CD14-positive monocyte (primary cell): ENCODE results near the gene SEMA4A. TPM values are rescaled to one million over a fixed set of nuclear protein-coding genes. Genes with fewer than 3 reads are reported as not detected.

Experiments used
- DNase-seq, 3 donors: peaks; one replicate each; pipeline ENCODE4 v3.0.0-alpha.2; 2011 to 2022
- H2AFZ ChIP-seq: 2 replicates; pipeline ENCODE4 v1.6.0; 2012; ENCODE audit warnings: mild to moderate bottlenecking, low read depth, low read length, inconsistent platforms; ENCODE audit not compliant: insufficient read depth, poor library complexity, severe bottlenecking
- H3K27ac ChIP-seq, 2 donors: 1 replicate in 1 of 2; 2 replicates in 1 of 2; pipeline ENCODE4 v1.5.1; 2012 to 2013; ENCODE audit warnings: low read length in 2 of 2, control low read depth in 1 of 2, inconsistent platforms in 1 of 2, low read depth in 1 of 2, mild to moderate bottlenecking in 1 of 2
- H3K27me3 ChIP-seq, 2 donors: one replicate each; pipeline versions ENCODE4 v1.6.0 to v1.6.1; 2011 to 2013; ENCODE audit warnings: low read length in 2 of 2; ENCODE audit not compliant: control insufficient read depth in 2 of 2, insufficient read depth in 2 of 2
- H3K36me3 ChIP-seq, 2 donors: replicated peaks in 1 of 2; 1 replicate in 1 of 2; 2 replicates in 1 of 2; pipeline versions ENCODE4 v1.5.1 to v1.6.1; 2012 to 2013; ENCODE audit warnings: low read length in 2 of 2, control low read depth in 1 of 2, inconsistent platforms in 1 of 2, mild to moderate bottlenecking in 1 of 2; ENCODE audit not compliant: insufficient read depth in 2 of 2, control insufficient read depth in 1 of 2
- H3K4me1 ChIP-seq, 2 donors: 1 replicate in 1 of 2; 2 replicates in 1 of 2; pipeline versions ENCODE4 v1.5.1 to v1.6.1; 2012 to 2013; ENCODE audit warnings: low read length in 2 of 2, control low read depth in 1 of 2, inconsistent platforms in 1 of 2, mild to moderate bottlenecking in 1 of 2, moderate library complexity in 1 of 2; ENCODE audit not compliant: insufficient read depth in 2 of 2, control insufficient read depth in 1 of 2
- H3K4me2 ChIP-seq: replicated peaks from 2 replicates; pipeline ENCODE3; 2012; ENCODE audit warnings: low read length, moderate library complexity, mild to moderate bottlenecking; ENCODE audit not compliant: poor library complexity, severe bottlenecking; ENCODE audit errors: extremely low read depth
- H3K4me3 ChIP-seq, 3 experiments: fragments of 200-600 bp in 1 of 3; sonication (generic) in 1 of 3; replicated peaks in 1 of 3; 1 replicate in 2 of 3; 2 replicates in 1 of 3; pipeline ENCODE4 v1.5.1; 2011 to 2013; ENCODE audit warnings: low read length in 3 of 3, mild to moderate bottlenecking in 3 of 3, control low read depth in 2 of 3, low read depth in 2 of 3, inconsistent platforms in 1 of 3, moderate library complexity in 1 of 3
- H3K79me2 ChIP-seq: 2 replicates; pipeline ENCODE4 v1.6.0; 2012; ENCODE audit warnings: mild to moderate bottlenecking, control low read depth, inconsistent platforms, low read length, moderate library complexity; ENCODE audit not compliant: insufficient read depth
- H3K9ac ChIP-seq: 2 replicates; pipeline ENCODE4 v1.6.0; 2017; ENCODE audit warnings: low read length, mild to moderate bottlenecking; ENCODE audit not compliant: insufficient read depth, poor library complexity, severe bottlenecking
- H3K9me3 ChIP-seq, 2 donors: replicated peaks in 1 of 2; 1 replicate in 1 of 2; 2 replicates in 1 of 2; pipeline versions ENCODE4 v1.5.1 to v1.6.1; 2012 to 2013; ENCODE audit warnings: low read length in 2 of 2, control low read depth in 1 of 2; ENCODE audit not compliant: control insufficient read depth in 1 of 2, insufficient read depth in 1 of 2
- H4K20me1 ChIP-seq: 2 replicates; pipeline ENCODE4 v1.6.0; 2012; ENCODE audit warnings: mild to moderate bottlenecking, low read length, control low read depth, moderate library complexity; ENCODE audit not compliant: insufficient read depth
- H3K27ac Mint-ChIP-seq, 7 donors: one replicate each; pipeline ENCODE4 v1.8.0; 2020; ENCODE audit warnings: mild to moderate bottlenecking in 7 of 7, mixed read lengths in 7 of 7, moderate library complexity in 6 of 7, inconsistent platforms in 2 of 7
- H3K27me3 Mint-ChIP-seq, 3 donors: one replicate each; pipeline ENCODE4 v1.8.0; 2021 to 2022; ENCODE audit warnings: low read depth in 3 of 3, mild to moderate bottlenecking in 3 of 3, mixed read lengths in 3 of 3, moderate library complexity in 3 of 3, inconsistent platforms in 1 of 3
- H3K36me3 Mint-ChIP-seq, 2 donors: one replicate each; pipeline ENCODE4 v1.8.0; 2020; ENCODE audit warnings: mixed read lengths in 2 of 2, inconsistent platforms in 1 of 2, mild to moderate bottlenecking in 1 of 2
- H3K4me1 Mint-ChIP-seq: one replicate; pipeline ENCODE4 v1.8.0; 2020; ENCODE audit warnings: mild to moderate bottlenecking, mixed read lengths
- H3K4me3 Mint-ChIP-seq, 2 donors: one replicate each; pipeline ENCODE4 v1.8.0; 2020; ENCODE audit warnings: mild to moderate bottlenecking in 2 of 2, mixed read lengths in 2 of 2, moderate library complexity in 1 of 2
- H3K9me3 Mint-ChIP-seq, 7 donors: one replicate each; pipeline ENCODE4 v1.8.0; 2020 to 2022; ENCODE audit warnings: mixed read lengths in 7 of 7, mild to moderate bottlenecking in 6 of 7, moderate library complexity in 6 of 7, inconsistent platforms in 2 of 7
- CTCF ChIP-seq: fragments of 200-600 bp; IDR thresholded peaks from one replicate; pipeline ENCODE4 v1.8.0; 2022; ENCODE audit warnings: antibody characterized with exemption, mild to moderate bottlenecking
- WGBS: methylation state at CpG from one replicate; pipeline ENCODE4 v1.1.5; 2013; ENCODE audit warnings: missing lambda C conversion rate; ENCODE audit not compliant: insufficient coverage; 5-methylcytosine and 5-hydroxymethylcytosine counted together
- intact Hi-C, 2 donors: fragments of 100-400 bp; cut with micrococcal nuclease; formaldehyde crosslinking; loops; one replicate each; pipeline versions ENCODE4 v1.15.0 to v1.15.1; 2023
- polyA plus RNA-seq, 3 donors: library from polyadenylated mRNA; depleted of rRNA in 1 of 3; unstranded in 2 of 3; stranded (reverse) in 1 of 3; fragments of 300-500 nt in 2 of 3; fragments of >200 nt in 1 of 3; fragmentation: Illumina TruSeq in 2 of 3; gene quantifications; 1 replicate in 2 of 3; 2 replicates in 1 of 3; pipeline ENCODE4 v1.2.3, GENCODE V29; 2012 to 2021

The SEMA4A gene
- polyA plus RNA-seq, 3 donors, result 72.3 to 121 (median 116) TPM

- H3K9me3 ChIP-seq, result no peaks in the 10 kb centered on the region
- H3K4me2 ChIP-seq, result peak overlapping the region; percentile 17
- H4K20me1 ChIP-seq, result peaks cover 26% of the 10 kb centered on the region
- Mint-ChIP-seq H3K27ac (peak overlapping the region in 6 of 7 donors; percentile 22 to 83 (median 50)), H3K4me3 (no peak overlapping the region), H3K36me3 (peaks cover 82 to 90% of the 10 kb centered on the region in 2 donors), H3K4me1 (peaks cover 52% of the 10 kb centered on the region), H3K27me3 (peaks cover 0 to 4% (median 2%) of the 10 kb centered on the region in 3 donors), H3K9me3 (no peaks in the 10 kb centered on the region)
- 54% methylated on average over 4 of the region's 13 CpGs for WGBS
- H3K27me3 ChIP-seq, result no peaks in the 10 kb centered on the region
- H3K4me1 ChIP-seq, result peaks cover 32 to 34% of the 10 kb centered on the region in 2 donors
- H2AFZ ChIP-seq, result no peak overlapping the region
- no peak overlapping the region for H3K27ac ChIP-seq
- no peak for DNase-seq
- H3K79me2 ChIP-seq, result peaks cover 32% of the 10 kb centered on the region
- intact Hi-C loops, result loop anchor here in 1 of 2 donors (10.0 kb wide), 1 partner anchor 65 kb away; no protein-coding TSS in a partner anchor
- no peak for TF ChIP-seq CTCF
- no peak overlapping the region for H3K9ac ChIP-seq
- no peak overlapping the region for H3K4me3 ChIP-seq
- peaks cover 78 to 87% of the 10 kb centered on the region in 2 donors for H3K36me3 ChIP-seq
These were observed 6.8 kb downstream of the SEMA4A start for GRCh38 chr1:156160000-156160742.

- H3K27ac Mint-ChIP-seq, result peak overlapping the region in 4 of 7 donors; percentile 24 to 72 (median 56)
- Histone ChIP-seq H3K36me3 (peaks cover 84 to 93% of the 10 kb centered on the region in 2 donors), H4K20me1 (peaks cover 26% of the 10 kb centered on the region), H3K27me3 (no peaks in the 10 kb centered on the region), H3K4me3 (no peak overlapping the region), H3K27ac (no peak overlapping the region), H3K4me1 (peaks cover 26 to 28% of the 10 kb centered on the region in 2 donors), H3K79me2 (peaks cover 26% of the 10 kb centered on the region), H3K9ac (no peak overlapping the region), H3K4me2 (peak overlapping the region; percentile 17), H3K9me3 (no peaks in the 10 kb centered on the region), H2AFZ (no peak overlapping the region)
- WGBS, result 10% methylated on average over 7 of the region's 22 CpGs
- H3K4me1 Mint-ChIP-seq, result peaks cover 49% of the 10 kb centered on the region
- peaks cover 0 to 4% (median 2%) of the 10 kb centered on the region in 3 donors for H3K27me3 Mint-ChIP-seq
- TF ChIP-seq CTCF, result no peak
- no peaks in the 10 kb centered on the region for H3K9me3 Mint-ChIP-seq
- H3K36me3 Mint-ChIP-seq, result peaks cover 87 to 92% of the 10 kb centered on the region in 2 donors
- intact Hi-C loops, result loop anchor here in 1 of 2 donors (10.0 kb wide), 1 partner anchor 66 kb away; no protein-coding TSS in a partner anchor
- H3K4me3 Mint-ChIP-seq, result peak overlapping the region; percentile 39 to 59
- DNase-seq, result no peak
These were observed 7.4 kb downstream of the SEMA4A start for GRCh38 chr1:156160743-156161171.
